GM19043 (cell line): Measurements from ENCODE around the gene ZMYND8.
"Not testable (repeated sequence)": the region's sequence is repeated elsewhere in the genome, so short reads cannot be mapped to it uniquely, and the experiment has no call there.

Source experiments
- ATAC-seq: cut with Tn5 transposase; IDR thresholded peaks from one replicate; pipeline ENCODE4 v1.9.1; 2021; ENCODE audit warnings: low read depth; ENCODE audit not compliant: unreplicated experiment

ZMYND8 gene

GRCh38 chr20:47373206-47373733 is 16.8 kb upstream of the ZMYND8 start:
- ATAC-seq = no peak

- ATAC-seq = no peak
Observed at GRCh38 chr20:47370850-47371782, 14.6 kb upstream of the ZMYND8 start.

- ATAC-seq = no peak
Observed at GRCh38 chr20:47370214-47370613, 13.7 kb upstream of the ZMYND8 start.

- ATAC-seq = no peak
Observed at GRCh38 chr20:47368301-47368700, 11.8 kb upstream of the ZMYND8 start.

GRCh38 chr20:47366301-47366700 is 9.8 kb upstream of the ZMYND8 start:
- not testable (repeated sequence) for ATAC-seq

GRCh38 chr20:47365023-47365764 is 8.7 kb upstream of the ZMYND8 start:
- no peak for ATAC-seq

- no peak for ATAC-seq
Observed at GRCh38 chr20:47362361-47363219, 6.1 kb upstream of the ZMYND8 start.

GRCh38 chr20:47361057-47361915 is 4.8 kb upstream of the ZMYND8 start:
- ATAC-seq = no peak

GRCh38 chr20:47360297-47361056 is 4.0 kb upstream of the ZMYND8 start:
- no peak for ATAC-seq

GRCh38 chr20:47359530-47360296 is 3.2 kb upstream of the ZMYND8 start:
- ATAC-seq = no peak

GRCh38 chr20:47358672-47359529 is 2.4 kb upstream of the ZMYND8 start:
- no peak for ATAC-seq

GRCh38 chr20:47358039-47358671 is 1.7 kb upstream of the ZMYND8 start:
- no peak for ATAC-seq

GRCh38 chr20:47357296-47358038 is 968 bp upstream of the ZMYND8 start:
- ATAC-seq = peak; percentile 50

- ATAC-seq = no peak
Observed at GRCh38 chr20:47356220-47356525, 326 bp downstream of the ZMYND8 start.

- no peak for ATAC-seq
Observed at GRCh38 chr20:47355489-47356219, 845 bp downstream of the ZMYND8 start.
